Stimulated activated CD4-positive, alpha-beta T cell treated with anti-CD3 and anti-CD28 coated beads, Interleukin-2, amount 100 ng/mL, for 4 hours (primary cell): ENCODE data around the gene KRT33B.

Experiments
- DNase-seq: peaks from one replicate; pipeline ENCODE4 v3.0.0-alpha.2; 2020; ENCODE audit warnings: low read depth

KRT33B gene

GRCh38 chr17:41325126-41325525 lies 44.5 kb downstream of the KRT33B start:
- DNase-seq = no peak

- no peak for DNase-seq
Observed at GRCh38 chr17:41324180-41325075, 45.2 kb downstream of the KRT33B start.

GRCh38 chr17:41322903-41323895 lies 46.4 kb downstream of the KRT33B start:
- DNase-seq = no peak

- DNase-seq = no peak
Observed at GRCh38 chr17:41322094-41322902, 47.3 kb downstream of the KRT33B start.

- DNase-seq = no peak
Observed at GRCh38 chr17:41318231-41318630, 51.4 kb downstream of the KRT33B start.

GRCh38 chr17:41315814-41316445 lies 53.7 kb downstream of the KRT33B start:
- DNase-seq = no peak

GRCh38 chr17:41315204-41315794 lies 54.3 kb downstream of the KRT33B start, which contains the start of gene KRTAP17-1:
Gene KRTAP17-1 (minus strand): TSS chr17:41315710. CDS start chr17:41315650, 60 bp downstream.
- no peak for DNase-seq
